ENCODE measurements around the gene CCDC85A.

Gene CCDC85A

DNA sequence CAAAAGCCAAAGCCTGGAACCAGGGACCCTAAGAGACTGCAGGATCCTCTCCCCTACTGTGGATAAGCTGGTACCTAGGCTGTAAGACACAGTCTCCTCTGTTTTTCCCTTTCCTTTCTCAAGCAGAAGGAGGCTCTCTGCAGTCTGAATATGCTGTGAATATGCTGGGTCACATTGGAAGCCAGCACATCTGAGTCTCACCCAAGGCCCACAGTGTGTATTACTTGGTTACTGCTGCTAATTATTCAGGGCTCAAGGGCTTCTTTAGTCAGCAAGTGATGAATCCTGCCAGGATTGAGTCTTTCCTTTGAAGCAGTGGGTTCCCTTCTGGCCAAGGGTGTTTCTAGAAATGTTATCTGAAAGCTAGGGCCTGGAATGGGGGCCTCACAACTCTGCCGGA, 60.7 kb downstream of the CCDC85A start:
- DNase-seq: no peak

DNA sequence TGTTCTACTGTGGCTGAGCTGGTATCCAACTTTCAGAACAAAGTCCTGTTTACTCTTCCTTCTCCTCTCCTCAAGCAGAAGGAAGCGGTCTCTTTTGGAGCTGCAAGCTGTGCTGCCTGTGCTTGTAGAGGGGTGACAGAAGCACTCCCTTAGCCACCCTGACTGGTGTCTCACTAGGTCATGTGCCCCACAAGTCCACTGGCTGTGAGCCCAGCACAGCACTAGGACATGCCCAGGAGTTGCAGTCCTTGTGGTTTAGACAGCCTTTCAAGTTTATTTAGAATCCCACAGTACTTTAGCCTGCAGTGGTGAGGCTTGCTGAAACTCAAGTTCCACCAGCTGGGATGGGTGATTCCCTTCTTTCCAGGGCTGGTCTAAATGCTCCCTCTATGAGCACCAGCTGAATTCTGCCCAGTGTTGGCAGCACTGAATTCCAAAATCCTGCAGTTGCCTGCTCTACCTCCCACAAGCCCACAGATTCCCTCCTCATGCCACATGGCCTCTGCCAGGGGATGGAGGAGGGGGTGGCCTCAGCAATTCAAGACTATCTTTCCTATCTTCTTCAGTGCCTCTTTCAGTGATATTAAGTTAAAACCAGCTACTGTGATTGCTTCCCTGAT, 61.2 kb downstream of the CCDC85A start:
- no peak for DNase-seq

DNA sequence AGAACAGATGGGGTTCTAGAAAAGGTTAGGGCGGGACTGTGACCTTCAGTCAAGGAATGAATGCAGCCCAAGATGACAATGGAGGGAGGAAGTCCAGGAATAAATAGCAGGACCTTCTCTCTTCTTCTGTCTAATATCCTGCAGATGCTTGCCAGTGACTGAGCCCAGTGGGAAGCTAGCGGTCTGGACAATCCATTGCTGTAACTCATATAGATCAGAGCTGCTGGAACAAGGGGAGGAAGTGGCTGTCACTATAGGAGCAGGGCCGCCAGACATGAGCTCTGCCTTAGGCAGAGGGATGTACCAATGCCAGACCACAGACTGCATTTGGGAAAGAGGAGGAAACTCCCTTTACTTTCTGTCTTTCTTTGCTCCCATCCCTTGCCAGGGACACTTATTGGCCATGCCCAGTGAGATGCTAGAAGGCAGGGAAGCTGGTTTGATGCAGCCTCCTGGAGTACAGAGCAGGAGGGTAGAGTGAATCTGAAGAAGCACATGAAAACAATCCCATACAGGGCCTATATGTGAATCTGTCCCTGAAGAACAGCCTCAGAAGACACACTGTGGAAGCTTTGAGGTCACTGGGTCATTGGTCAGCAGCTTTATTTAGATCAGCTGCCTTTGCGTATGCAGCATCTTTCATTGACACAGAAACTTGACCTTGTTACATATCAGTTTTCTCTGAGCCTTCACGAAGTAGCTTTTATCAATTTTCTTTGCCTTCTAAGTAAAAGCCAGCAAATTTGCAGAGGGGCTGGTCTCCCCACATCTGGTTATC, 65.4 kb downstream of the CCDC85A start:
- no peak for DNase-seq

DNA sequence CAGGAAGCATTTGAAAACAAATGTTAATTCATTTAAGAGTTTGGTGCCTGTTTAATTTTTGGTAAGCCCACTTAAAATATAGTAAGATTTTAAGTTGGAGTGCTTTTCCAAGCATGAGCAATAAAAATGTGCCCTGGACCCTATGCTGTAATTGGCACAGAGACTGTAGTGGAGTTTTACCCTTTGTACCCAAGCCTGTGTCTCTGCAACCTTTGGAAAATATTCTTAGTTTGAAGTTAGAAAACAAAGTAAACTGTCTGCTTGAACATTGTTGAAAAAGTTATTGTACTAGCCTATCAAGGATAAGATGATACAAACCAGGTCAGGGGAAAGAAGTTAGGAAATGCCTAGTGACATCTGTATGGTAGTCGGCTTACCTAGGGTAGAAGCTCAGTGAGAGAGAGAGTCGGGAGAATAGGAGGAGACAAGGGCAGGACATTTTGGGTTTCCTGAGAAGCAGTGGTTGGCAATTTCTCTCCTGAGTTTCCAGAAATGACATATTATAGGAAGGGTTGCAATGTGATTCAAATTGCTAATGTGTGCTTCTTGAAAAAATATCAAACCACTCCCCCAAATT, 66.5 kb downstream of the CCDC85A start:
- DNase-seq: no peak

DNA sequence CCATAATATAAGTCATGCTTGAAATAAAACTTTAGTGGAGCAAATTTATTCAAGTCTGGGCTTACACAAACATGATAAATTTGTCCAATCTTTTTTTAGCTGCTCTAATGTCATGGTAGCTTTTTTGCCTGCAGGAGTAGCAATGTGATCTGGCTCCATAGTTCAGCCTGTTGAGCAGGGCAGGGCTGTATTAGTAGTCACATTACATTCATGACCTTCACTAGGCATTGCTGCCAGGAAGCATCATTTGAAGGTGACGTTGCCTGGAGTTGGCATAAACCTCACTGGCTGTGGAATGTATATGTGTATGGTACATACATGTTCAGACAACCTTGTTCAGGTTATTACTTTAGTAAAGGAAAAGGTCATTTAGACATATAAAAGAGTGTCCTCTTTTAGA, 76.6 kb downstream of the CCDC85A start:
- DNase-seq: no peak

DNA sequence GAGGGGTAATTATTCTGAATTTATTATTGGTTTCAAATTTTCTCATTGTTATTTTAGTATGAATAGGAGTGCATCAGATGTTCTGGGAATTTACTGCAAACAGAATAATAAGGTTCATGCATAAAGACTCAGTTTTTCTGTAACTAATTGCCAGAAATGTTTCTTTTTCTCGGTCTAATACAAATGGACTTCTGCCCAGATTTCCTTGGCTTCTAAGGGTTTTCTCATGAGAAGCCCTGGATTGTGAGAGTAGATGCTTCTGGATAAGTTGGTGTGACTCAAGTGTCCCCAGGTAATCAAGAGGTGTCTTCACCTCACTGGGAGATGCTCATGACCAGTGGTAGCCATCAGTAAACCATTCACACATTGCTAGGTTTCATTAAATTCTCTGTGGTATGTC, 78.5 kb downstream of the CCDC85A start:
- no peak for DNase-seq

DNA sequence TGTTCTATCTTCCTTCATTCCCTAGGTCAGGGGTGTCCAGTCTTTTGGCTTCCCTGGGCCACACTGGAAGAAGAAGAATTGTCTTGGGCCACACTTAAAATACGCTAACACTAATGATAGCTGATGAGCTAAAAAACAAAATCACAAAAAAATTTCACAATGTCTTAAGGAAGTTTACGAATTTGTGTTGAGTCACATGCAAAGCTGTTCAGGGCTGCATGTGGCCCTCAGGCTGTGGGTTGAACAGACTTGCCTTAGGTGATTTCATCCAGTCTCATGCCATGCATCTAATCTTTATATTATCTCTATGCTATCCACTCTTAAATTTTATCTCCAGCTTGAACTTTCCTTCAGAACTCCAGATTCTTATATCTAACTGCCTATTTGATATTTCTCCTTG, 80.1 kb downstream of the CCDC85A start:
- no peak for DNase-seq

DNA sequence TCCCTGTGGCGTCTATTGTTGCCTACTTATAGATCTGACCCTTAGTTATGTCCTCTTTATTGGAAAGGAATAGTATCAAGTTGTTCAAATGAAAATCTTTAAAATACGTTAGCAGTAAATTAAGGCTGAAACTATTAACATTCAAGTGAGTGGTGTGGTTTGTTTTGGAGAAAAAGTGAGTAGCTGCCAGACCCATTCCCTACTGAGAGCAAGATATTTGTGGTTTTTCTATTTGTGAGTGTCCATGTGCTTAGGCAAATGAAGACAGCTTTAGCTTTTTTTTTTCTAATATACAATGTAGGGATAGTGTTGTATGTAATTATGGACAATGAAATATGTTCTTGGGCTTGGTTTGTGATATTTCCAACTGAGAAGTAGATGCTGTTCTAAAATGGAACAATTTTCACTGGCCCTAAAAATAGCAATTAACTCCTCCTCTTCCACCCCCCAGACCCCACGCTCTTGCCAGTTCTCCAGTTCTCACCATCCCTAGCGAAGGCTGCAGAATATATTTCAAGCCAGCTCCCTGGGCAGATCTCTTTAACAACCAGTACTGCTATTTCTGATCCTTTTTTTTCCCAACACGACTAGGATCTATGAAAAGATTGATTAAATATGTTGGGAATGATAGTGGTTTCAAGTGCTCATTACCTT, 83.1 kb downstream of the CCDC85A start:
- DNase-seq: no peak

DNA sequence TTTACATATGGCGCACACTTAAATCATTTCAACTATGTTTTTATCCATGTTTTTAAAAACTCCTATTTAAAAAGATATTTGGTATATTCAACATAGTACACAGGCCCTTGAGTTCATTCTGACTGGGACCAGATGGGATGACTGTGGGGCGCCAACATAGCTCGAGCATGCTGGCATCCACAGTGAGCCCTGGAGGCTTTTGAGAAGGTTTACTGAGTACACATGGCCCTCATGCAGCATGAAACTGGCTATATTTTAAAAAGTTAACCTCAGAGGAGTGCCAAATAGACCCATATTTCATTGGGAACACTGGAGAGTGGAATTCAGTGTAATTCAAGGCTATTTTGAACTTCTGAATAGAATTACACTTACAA, 83.6 kb downstream of the CCDC85A start:
- no peak for DNase-seq

DNA sequence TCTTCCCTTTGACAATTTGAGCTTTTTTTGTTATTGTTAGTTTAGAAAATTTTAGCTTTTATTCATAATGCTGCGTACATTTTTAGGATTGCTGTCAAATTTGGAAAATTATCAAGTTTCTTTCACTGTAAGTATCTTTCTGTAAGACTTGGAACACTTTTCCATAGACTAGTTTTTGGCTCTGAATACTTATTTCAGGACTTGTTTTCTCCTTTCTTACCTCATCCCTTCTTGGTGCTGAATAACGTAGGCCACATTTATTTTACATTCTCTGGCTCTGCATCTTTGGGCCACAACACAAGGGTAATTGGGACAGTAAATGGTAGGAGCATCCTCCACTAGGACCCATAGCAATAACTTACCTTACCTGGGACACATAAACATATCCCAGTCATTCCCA, 85.1 kb downstream of the CCDC85A start:
- no peak for DNase-seq

DNA sequence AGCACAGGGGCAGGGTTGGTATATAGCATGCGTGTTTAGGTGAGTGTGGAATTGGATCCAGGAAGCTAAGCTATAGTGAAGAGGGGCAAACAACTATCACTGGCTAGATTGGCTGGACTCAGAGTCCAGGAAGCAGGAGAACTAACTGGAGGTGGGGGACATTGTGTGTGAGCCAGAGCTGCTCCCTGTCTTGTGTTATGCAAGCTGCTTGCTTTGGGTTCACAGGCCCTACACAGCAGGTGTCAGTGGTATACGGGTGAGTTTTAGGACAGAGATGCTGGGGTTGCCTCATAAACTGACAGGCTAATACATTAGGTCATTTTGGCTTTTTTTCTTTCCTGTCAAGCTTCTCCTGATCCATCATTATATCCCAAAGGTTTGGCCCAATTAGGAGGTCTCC, 87.5 kb downstream of the CCDC85A start:
- no peak for DNase-seq

DNA sequence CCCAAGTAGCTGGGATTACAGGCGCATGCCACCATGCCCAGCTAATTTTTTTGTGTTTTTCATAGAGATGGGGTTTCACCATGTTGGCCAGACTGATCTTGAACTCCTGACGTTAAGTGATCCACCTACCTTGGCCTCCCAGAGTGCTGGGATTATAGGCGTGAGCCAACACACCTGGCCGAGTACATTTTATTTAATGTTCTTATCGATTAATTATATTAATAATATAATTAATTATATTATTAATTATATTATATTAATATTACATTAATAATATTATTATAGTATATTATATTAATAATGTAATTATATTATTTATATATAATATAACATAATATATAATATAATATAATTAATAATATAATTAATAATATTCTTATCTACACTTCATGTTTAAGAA, 101.4 kb downstream of the CCDC85A start:
- no peak for DNase-seq

DNA sequence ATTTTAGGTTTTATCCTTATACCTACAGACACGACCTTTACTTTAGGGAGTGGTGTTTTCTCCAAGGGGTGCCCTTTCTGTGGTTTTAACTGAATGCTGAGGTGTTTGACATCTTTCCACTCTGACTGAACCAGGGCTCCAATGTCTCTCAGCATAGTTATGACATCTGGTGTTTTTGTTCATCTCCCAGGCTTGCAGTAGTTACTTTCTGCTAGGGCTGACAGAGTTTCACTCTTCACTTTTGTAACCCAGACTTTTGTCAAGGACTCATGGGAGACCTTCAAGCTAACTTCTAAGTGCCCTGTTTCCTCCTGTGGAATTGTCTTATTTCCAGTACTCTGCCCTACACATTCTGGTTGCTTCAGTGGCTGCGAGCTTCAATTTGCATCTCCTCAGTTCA, 103.1 kb downstream of the CCDC85A start:
- no peak for DNase-seq

DNA sequence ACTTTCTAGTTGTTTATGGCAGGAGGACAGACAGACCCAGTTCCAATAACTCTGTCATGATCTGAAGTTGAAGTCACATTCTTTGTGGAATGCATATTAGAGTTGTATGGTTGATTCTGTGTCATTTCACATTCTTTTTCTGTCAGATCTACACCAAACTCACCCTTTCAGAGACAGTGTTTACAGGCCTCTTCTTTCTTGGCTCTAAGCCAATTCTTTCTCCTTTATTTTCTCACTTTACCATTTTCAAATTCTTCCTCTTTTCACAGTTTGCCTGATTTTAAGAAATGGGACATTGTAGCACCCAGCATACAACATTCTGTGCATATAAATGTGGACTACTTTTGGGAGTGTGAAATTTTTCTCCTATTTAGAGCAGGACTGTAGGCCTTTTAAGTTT, 103.7 kb downstream of the CCDC85A start:
- DNase-seq: no peak

DNA sequence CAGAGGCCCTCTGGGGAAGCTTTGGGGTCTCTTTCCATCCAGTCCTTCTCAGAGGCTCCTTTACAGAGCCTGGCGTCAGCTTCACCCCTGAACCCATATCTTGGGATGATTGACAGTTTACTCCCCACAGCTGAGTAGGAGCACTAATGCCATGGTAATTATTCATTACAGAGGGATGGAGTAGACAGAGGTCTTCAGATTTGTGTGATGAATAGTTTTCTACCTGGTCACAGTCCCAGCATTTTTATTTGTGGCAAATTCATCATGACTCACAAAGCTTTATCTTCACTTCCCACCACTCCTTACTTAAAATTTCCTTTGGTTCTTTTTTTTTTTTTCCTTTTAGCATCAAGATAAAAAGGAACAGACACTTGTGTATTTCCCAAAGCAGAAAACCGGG, 104.2 kb downstream of the CCDC85A start:
- no peak for DNase-seq

DNA sequence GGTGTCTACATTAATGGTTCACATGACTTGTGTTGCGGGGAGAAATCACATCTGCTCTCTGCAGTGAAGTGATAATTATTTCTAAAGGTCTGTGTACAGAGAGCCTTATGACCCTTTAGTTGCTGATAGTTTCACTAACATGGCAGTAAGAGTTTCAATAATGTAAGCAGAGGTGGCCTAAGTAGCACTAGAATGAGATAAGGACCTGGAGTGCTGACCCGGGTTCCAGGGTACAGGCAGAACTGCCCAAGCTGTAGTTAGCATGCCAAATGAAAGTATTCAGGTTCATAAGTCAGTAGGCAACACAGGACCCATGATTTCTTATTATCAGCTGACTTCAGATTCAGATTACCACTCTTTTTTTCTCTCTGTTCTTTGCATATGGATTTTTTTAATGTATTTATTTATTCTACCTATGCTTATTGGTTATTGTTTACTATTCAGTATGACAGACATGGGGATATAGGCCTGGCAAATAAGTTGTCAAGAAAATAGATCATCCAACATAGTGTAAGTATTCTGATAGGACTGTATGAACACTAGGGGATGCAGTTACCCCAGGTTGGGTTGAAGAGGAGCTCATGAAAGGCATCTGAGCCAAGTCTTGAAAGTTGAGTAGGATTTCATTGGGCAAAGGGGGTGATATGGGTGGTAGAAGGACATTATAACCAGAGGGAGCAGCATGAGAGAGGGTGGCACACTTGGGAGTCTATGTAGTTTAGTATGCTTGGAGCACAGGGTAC, 105.2 kb downstream of the CCDC85A start:
- no peak for DNase-seq

DNA sequence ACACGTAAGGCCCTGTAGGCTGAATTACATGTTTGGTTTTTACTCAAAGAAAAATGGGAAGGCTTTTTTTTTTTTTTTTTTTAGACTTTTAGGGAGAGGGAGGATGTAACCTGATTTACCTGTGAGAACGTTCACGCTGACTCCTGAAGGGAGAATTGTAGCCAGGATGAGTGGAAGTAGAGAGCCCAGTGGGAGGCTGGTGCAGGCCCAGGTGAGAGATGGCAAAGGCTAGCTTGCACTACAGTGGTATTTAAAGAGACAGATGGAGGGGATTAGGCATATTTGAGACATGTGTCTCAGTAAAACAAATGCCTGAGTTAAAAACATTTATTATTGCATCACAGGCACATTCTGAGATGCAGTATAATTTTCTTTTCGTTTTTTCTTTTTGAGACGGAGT, 107.9 kb downstream of the CCDC85A start:
- DNase-seq: no peak

DNA sequence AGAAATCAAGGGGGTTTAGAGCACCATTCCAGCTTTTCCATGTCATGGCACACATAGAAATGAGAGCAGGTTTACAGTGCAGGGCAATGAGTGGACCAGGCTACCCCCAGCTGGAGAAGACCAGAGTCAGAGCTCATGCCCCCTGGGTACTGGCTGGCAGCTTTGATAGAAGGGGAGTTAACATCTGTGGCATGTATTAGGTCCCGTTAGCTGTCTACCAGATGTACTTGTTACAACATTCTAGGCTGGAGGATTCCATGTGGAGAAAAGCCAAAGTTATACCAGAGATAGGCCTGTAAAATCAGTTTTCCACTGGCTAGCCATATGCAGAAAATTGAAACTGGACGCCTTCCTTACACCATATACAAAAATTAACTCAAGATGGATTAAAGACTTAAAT, 109.2 kb downstream of the CCDC85A start:
- DNase-seq: no peak

DNA sequence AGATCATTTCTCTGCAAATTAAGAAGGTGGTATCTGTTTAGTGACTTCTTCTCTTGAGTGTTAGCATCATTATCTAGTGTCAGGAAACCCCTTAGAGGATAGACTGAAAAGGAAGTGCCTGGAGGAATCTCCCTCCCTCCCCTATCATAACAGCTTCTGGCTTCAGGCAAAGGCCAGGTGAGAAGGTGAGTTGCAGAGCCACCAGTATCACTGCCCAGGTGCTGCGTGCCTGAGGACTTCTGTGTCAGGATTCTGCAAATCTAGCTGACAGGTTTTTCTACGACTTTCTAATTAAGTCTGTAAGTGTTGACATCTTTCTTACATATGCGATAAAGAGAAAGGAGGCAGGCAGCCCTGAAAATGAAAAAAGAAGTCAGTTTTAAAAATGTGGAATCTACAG, 111.9 kb downstream of the CCDC85A start:
- no peak for DNase-seq

DNA sequence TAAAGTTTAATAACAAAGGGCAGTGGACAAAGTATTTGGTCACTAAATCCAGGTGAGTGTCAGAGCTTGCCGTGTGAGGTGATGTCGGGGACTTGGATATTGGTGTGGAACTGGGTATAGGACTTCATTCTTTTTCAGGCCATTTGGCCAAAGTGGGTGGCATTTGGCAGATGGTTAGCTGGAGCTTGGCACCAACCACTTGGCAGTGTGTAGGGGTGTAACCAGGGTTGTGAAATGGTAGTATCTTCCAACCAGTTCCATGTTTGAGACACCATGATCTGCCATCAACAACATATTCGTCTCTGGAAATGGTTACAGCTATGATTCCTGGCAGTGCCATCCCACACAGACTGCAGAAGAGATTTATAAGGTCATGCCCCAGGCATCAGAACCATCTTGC, 113.9 kb downstream of the CCDC85A start:
- no peak for DNase-seq

DNA sequence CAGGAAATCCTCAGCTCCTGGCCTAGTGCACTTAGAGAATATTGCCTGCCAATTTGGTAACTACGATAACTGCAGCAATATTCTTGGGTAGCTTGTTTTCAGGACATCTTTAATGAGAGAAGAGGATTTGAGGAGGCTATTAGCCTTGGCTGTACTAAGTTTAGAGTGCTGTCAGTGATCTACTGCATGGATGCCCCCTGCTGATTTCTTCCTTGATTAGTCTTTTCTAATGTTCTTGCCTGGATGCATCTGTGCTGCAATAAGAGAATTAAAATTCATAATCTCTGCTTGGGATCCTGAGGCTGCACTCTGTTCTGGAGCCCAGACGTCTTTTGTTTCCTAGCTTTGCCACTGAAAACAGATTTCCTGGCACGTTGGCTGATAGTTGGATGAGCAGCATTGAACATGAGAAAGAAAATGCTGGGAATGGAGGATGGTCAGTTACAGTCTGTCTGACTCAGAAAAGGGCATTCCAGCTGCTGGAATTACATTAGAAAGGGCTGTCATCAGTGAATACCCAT, 115.4 kb downstream of the CCDC85A start:
- peak; percentile 40 for DNase-seq

DNA sequence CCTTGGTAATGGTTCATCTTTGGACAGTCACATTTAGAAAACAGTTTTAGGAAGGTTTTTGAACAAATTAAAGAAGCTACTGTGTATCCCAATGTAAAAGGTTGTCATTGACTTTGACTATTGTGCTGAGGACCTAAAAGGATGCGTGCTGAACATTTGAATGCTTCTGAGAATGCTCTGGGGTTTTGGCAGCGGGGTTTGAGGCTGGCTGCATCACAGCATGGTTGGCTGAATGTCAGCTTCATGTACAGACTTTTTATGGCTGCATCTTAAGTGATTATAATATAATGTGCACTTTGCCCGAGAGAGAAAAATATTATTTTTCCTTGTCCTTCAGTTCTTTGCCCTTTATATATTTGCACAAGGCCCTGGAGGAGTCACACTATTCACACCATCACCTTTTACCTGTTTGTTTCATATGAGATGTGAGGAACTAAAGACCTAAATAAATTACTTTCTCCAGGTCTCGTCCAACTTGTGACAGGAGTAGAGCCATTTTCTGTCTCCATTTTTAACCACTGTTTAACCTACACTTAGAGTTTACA, 125.9 kb downstream of the CCDC85A start:
- DNase-seq: no peak

DNA sequence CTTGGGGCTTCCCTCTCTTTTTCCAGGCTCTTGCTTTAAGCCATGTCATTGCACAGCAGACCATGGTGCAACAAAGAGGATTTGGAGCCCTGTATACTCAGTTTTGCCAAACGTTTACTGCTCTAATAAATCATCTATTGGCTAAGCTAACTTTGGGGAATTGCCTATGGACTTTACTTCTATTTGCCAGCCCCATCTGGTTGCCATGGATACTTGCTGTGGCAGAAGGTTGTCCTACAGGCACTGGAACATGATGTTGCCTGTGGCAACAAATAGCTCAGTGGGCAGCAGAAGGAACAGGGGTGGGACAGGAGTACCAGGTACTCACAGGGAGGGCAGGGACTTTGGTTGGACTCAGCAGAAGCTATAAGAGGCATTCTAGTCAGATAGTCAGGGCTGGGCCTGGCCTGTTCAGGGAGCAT, 129.7 kb downstream of the CCDC85A start:
- no peak for DNase-seq

All from NCI-H187 treated with DMSO at 0.1 percent for 48 hours (cell line).